WTC11 (cell line): ENCODE data around the gene ZNF646. TPM values are rescaled to one million over a fixed set of nuclear protein-coding genes. Genes with fewer than 3 reads are reported as not detected.

ENCODE experiments used
- ATAC-seq: fragments of 200-7000 bp; cut with Tn5 transposase; 2 replicates; pipeline ENCODE4 v1.10.0; 2021; ENCODE audit warnings: mild to moderate bottlenecking, moderate library complexity
- CTCF ChIA-PET: fragments of 300-600 bp; sonication (Branson Sonifier 250); formaldehyde crosslinking; loops from one replicate; lab custom pipeline; 2021; ENCODE audit warnings: antibody characterized with exemption; lab: Charles Lee
- POLR2A ChIA-PET: fragments of 350-600 bp; sonication (Branson Sonifier 250); formaldehyde crosslinking; loops from one replicate; lab custom pipeline; 2021; ENCODE audit warnings: antibody characterized with exemption; lab: Charles Lee
- DNase-seq: peaks from one replicate; pipeline ENCODE4 v3.0.0; 2021; ENCODE audit warnings: low spot score
- H3K27ac Mint-ChIP-seq: 2 replicates; pipeline ENCODE4 v1.8.0; 2021; ENCODE audit warnings: mixed read lengths
- H3K27me3 Mint-ChIP-seq: 2 replicates; pipeline ENCODE4 v1.8.0; 2021; ENCODE audit warnings: low read depth, mild to moderate bottlenecking, moderate library complexity, mixed read lengths
- H3K36me3 Mint-ChIP-seq: 2 replicates; pipeline ENCODE4 v1.8.0; 2021; ENCODE audit warnings: mixed read lengths
- H3K4me1 Mint-ChIP-seq: 2 replicates; pipeline ENCODE4 v1.8.0; 2022; ENCODE audit warnings: mixed read lengths
- H3K4me3 Mint-ChIP-seq: 2 replicates; pipeline ENCODE4 v1.8.0; 2021; ENCODE audit warnings: mild to moderate bottlenecking, moderate library complexity, mixed read lengths
- H3K9me3 Mint-ChIP-seq: 2 replicates; pipeline ENCODE4 v1.8.0; 2021; ENCODE audit warnings: mixed read lengths
- ATF6 ChIP-seq: sonication (generic); formaldehyde crosslinking; IDR thresholded peaks from 2 replicates; pipeline ENCODE4 v1.8.1; 2023; ENCODE audit warnings: mild to moderate bottlenecking, missing genetic modification reagents
- CREM ChIP-seq: sonication (generic); formaldehyde crosslinking; IDR thresholded peaks from 2 replicates; pipeline ENCODE4 v1.8.1; 2022; ENCODE audit warnings: mild to moderate bottlenecking, missing genetic modification reagents, moderate library complexity
- CTCF ChIP-seq: fragments of 200-600 bp; IDR thresholded peaks from 2 replicates; pipeline ENCODE4 v1.8.0; 2022; ENCODE audit warnings: antibody characterized with exemption
- E2F1 ChIP-seq: sonication (generic); formaldehyde crosslinking; IDR thresholded peaks from 2 replicates; pipeline ENCODE4 v1.8.0; 2022; ENCODE audit warnings: mild to moderate bottlenecking, missing genetic modification reagents
- E2F4 ChIP-seq: sonication (generic); formaldehyde crosslinking; IDR thresholded peaks from 2 replicates; pipeline ENCODE4 v1.8.1; 2022; ENCODE audit warnings: low read depth, mild to moderate bottlenecking, moderate library complexity, missing genetic modification reagents, borderline replicate concordance
- ESRRA ChIP-seq: sonication (generic); formaldehyde crosslinking; IDR thresholded peaks from 2 replicates; pipeline ENCODE4 v1.8.1; 2022; ENCODE audit warnings: mild to moderate bottlenecking, missing genetic modification reagents, borderline replicate concordance
- ETV6 ChIP-seq: sonication (generic); formaldehyde crosslinking; IDR thresholded peaks from 2 replicates; pipeline ENCODE4 v1.8.1; 2022; ENCODE audit warnings: mild to moderate bottlenecking, missing genetic modification reagents
- FOXP4 ChIP-seq: sonication (generic); formaldehyde crosslinking; IDR thresholded peaks from 2 replicates; pipeline ENCODE4 v1.8.0; 2022; ENCODE audit warnings: mild to moderate bottlenecking, missing genetic modification reagents
- GABPB1 ChIP-seq: sonication (generic); formaldehyde crosslinking; IDR thresholded peaks from 2 replicates; pipeline ENCODE4 v1.8.1; 2023; ENCODE audit warnings: mild to moderate bottlenecking, missing genetic modification reagents
- GTF2I ChIP-seq: fragments of 250-450 bp; sonication (Bioruptor Pico); conservative IDR thresholded peaks from 2 replicates; pipeline ENCODE4 v1.4.0; 2021; ENCODE audit warnings: mild to moderate bottlenecking
- HMGA2 ChIP-seq: fragments of 250-450 bp; sonication (Bioruptor Pico); IDR thresholded peaks from 2 replicates; pipeline ENCODE4 v1.4.0; 2021; ENCODE audit warnings: mild to moderate bottlenecking, moderate library complexity
- JUN ChIP-seq: sonication (generic); formaldehyde crosslinking; IDR thresholded peaks from 2 replicates; pipeline ENCODE4 v1.8.0; 2023; ENCODE audit warnings: mild to moderate bottlenecking, missing genetic modification reagents
- MYBL2 ChIP-seq: sonication (generic); formaldehyde crosslinking; IDR thresholded peaks from 2 replicates; pipeline ENCODE4 v1.8.1; 2023; ENCODE audit warnings: mild to moderate bottlenecking, moderate library complexity, missing genetic modification reagents
- NFE2L1 ChIP-seq: sonication (generic); formaldehyde crosslinking; IDR thresholded peaks from 2 replicates; pipeline ENCODE4 v1.8.1; 2023; ENCODE audit warnings: missing genetic modification reagents
- NFYB ChIP-seq: sonication (generic); formaldehyde crosslinking; conservative IDR thresholded peaks from 2 replicates; pipeline ENCODE4 v1.8.0; 2022; ENCODE audit warnings: low read depth, missing genetic modification reagents
- NR2C2 ChIP-seq: sonication (generic); formaldehyde crosslinking; IDR thresholded peaks from 2 replicates; pipeline ENCODE4 v1.8.0; 2022; ENCODE audit warnings: mild to moderate bottlenecking, missing genetic modification reagents
- NR3C1 ChIP-seq: sonication (generic); formaldehyde crosslinking; conservative IDR thresholded peaks from 2 replicates; pipeline ENCODE4 v1.8.1; 2023; ENCODE audit warnings: low read depth, mild to moderate bottlenecking, missing genetic modification reagents
- TEAD1 ChIP-seq: sonication (generic); formaldehyde crosslinking; IDR thresholded peaks from 2 replicates; pipeline ENCODE4 v1.8.0; 2022; ENCODE audit warnings: mild to moderate bottlenecking, missing genetic modification reagents
- TEAD4 ChIP-seq: sonication (generic); formaldehyde crosslinking; IDR thresholded peaks from 2 replicates; pipeline ENCODE4 v1.8.0; 2022; ENCODE audit warnings: mild to moderate bottlenecking, missing genetic modification reagents
- ZNF121 ChIP-seq: sonication (generic); formaldehyde crosslinking; IDR thresholded peaks from 2 replicates; pipeline ENCODE4 v1.8.0; 2023; ENCODE audit warnings: missing genetic modification reagents
- ZNF263 ChIP-seq: sonication (generic); formaldehyde crosslinking; IDR thresholded peaks from 2 replicates; pipeline ENCODE4 v1.8.1; 2022; ENCODE audit warnings: low read depth, mild to moderate bottlenecking, moderate library complexity, missing genetic modification reagents
- ZNF532 ChIP-seq: fragments of 250-450 bp; sonication (Bioruptor Pico); IDR thresholded peaks from 2 replicates; pipeline ENCODE4 v1.9.0; 2021; ENCODE audit warnings: mild to moderate bottlenecking, borderline replicate concordance
- total RNA-seq: library from RNA; stranded (reverse); gene quantifications from 3 replicates; pipeline ENCODE4 v1.2.3, GENCODE V29; 2021

The ZNF646 gene
- total RNA-seq, 1 experiment from 2014 or later = 29.3 TPM

- TF ChIP-seq ZNF532 = no peak
- TF ChIP-seq CREM (CRISPR knock-in tag) = peak; percentile 97
- no peak for TF ChIP-seq NFE2L1
- TF ChIP-seq NR3C1 (CRISPR knock-in tag) = no peak
- TF ChIP-seq HMGA2 = peak; percentile 40; the same call in 1 of the 2 replicates
- TF ChIP-seq TEAD4 (CRISPR knock-in tag) = no peak
- peak; percentile 88 for TF ChIP-seq GABPB1
- TF ChIP-seq E2F4 (CRISPR knock-in tag) = no peak
- 0 out of 2 replicates have a peak, but pooled peaks have one; percentile 80 for TF ChIP-seq JUN (CRISPR knock-in tag)
- 0 out of 2 replicates have a peak, but pooled peaks have one; percentile 35 for TF ChIP-seq ETV6 (CRISPR knock-in tag)
- no peak for TF ChIP-seq ATF6 (CRISPR knock-in tag)
- TF ChIP-seq NFYB (CRISPR knock-in tag) = no peak; the same call in 1 of the 2 replicates
- TF ChIP-seq MYBL2 (CRISPR knock-in tag) = no peak
- no peak for TF ChIP-seq ZNF121 (CRISPR knock-in tag)
These were observed 43.4 kb downstream of the ZNF646 start, which contains the start of gene KAT8 (continued) for GRCh38 chr16:31117384-31118222.

- no peaks in the 10 kb centered on the region for H3K27me3 Mint-ChIP-seq
- H3K9me3 Mint-ChIP-seq = no peaks in the 10 kb centered on the region
- no peak for DNase-seq
- ChIA-PET POLR2A (interaction anchor here (0.8 to 2.1 kb wide), 12 partner anchors 9 to 154 kb away, joined by 3 to 37 read pairs (median 6); partner anchors contain the start of genes FUS, PRSS8, PYCARD and TRIM72), CTCF (interaction anchor here (0.6 to 2.9 kb wide), 19 partner anchors 9 to 337 kb away, joined by 3 to 58 read pairs (median 5); partner anchors contain the start of genes FUS, HSD3B7, PRSS8 and PYDC1)
- peak overlapping the region; percentile 80 for H3K27ac Mint-ChIP-seq
- ATAC-seq = no peak
- H3K4me1 Mint-ChIP-seq = peaks cover 16% of the 10 kb centered on the region
- peak overlapping the region; percentile 83 for H3K4me3 Mint-ChIP-seq
- H3K36me3 Mint-ChIP-seq = peaks cover 31% of the 10 kb centered on the region
- TF ChIP-seq CTCF = no peak
- no peak for TF ChIP-seq GTF2I
- no peak for TF ChIP-seq NR2C2
- no peak for TF ChIP-seq TEAD1
- no peak for TF ChIP-seq ZNF263 (CRISPR knock-in tag)
- TF ChIP-seq E2F1 (CRISPR knock-in tag) = no peak
- no peak for TF ChIP-seq ESRRA (CRISPR knock-in tag)
- TF ChIP-seq CREM (CRISPR knock-in tag) = no peak
- TF ChIP-seq FOXP4 (CRISPR knock-in tag) = no peak
These were observed 44.3 kb downstream of the ZNF646 start for GRCh38 chr16:31118223-31119155.
